NCI-H2081 (cell line): Measurements from ENCODE around the gene EIF4E1B.

Experiments
- DNase-seq, 2 experiments: peaks; one replicate each; lab custom pipeline; 2025; lab: John Stamatoyannopoulos, UW

The EIF4E1B gene

GRCh38 chr5:176664479-176664878 is 34.0 kb downstream of the EIF4E1B start:
- no peak for DNase-seq

- no peak for DNase-seq
Measured at GRCh38 chr5:176664886-176665285, 34.4 kb downstream of the EIF4E1B start.

- DNase-seq, result no peak
Measured at GRCh38 chr5:176665517-176665916, 35.0 kb downstream of the EIF4E1B start.

- no peak for DNase-seq
Measured at GRCh38 chr5:176667637-176668036, 37.2 kb downstream of the EIF4E1B start.

GRCh38 chr5:176670449-176670848 is 40.0 kb downstream of the EIF4E1B start:
- DNase-seq, result no peak

GRCh38 chr5:176671399-176671798 is 40.9 kb downstream of the EIF4E1B start:
- DNase-seq, result no peak

- no peak for DNase-seq
Measured at GRCh38 chr5:176671890-176672747, 41.6 kb downstream of the EIF4E1B start.

- no peak for DNase-seq
Measured at GRCh38 chr5:176673651-176674583, 43.4 kb downstream of the EIF4E1B start.

GRCh38 chr5:176674799-176675198 is 44.3 kb downstream of the EIF4E1B start:
- no peak for DNase-seq

- DNase-seq, result no peak
Measured at GRCh38 chr5:176675676-176676360, 45.3 kb downstream of the EIF4E1B start.

- DNase-seq, result no peak
Measured at GRCh38 chr5:176676361-176676824, 45.9 kb downstream of the EIF4E1B start.

- DNase-seq, result no peak
Measured at GRCh38 chr5:176677209-176677939, 46.9 kb downstream of the EIF4E1B start.

GRCh38 chr5:176678584-176678983 is 48.1 kb downstream of the EIF4E1B start:
- no peak for DNase-seq

GRCh38 chr5:176679365-176680225 is 49.1 kb downstream of the EIF4E1B start:
- no peak for DNase-seq

GRCh38 chr5:176680226-176680563 is 49.7 kb downstream of the EIF4E1B start:
- DNase-seq, result no peak

GRCh38 chr5:176682016-176682531 is 51.6 kb downstream of the EIF4E1B start:
- DNase-seq, result no peak

- no peak for DNase-seq
Measured at GRCh38 chr5:176685010-176685409, 54.5 kb downstream of the EIF4E1B start.

GRCh38 chr5:176687247-176687646 is 56.8 kb downstream of the EIF4E1B start:
- no peak for DNase-seq

GRCh38 chr5:176687881-176688280 is 57.4 kb downstream of the EIF4E1B start:
- no peak for DNase-seq

GRCh38 chr5:176690911-176691310 is 60.4 kb downstream of the EIF4E1B start:
- DNase-seq, result no peak
